Endodermal cell (in vitro differentiated cells): Measurements from ENCODE around the gene ALDH3B2. TPM values are rescaled to one million over a fixed set of nuclear protein-coding genes. Genes with fewer than 3 reads are reported as not detected.

Experiments
- DNase-seq: peaks from one replicate; pipeline ENCODE4 v3.0.0-alpha.2; 2017
- H3K27ac ChIP-seq: 2 replicates; pipeline ENCODE4 v1.5.1; 2013; ENCODE audit warnings: mild to moderate bottlenecking, low read depth, low read length, moderate library complexity
- H3K27me3 ChIP-seq: 2 replicates; pipeline ENCODE4 v1.6.1; 2013; ENCODE audit warnings: mild to moderate bottlenecking, low read length, moderate library complexity; ENCODE audit not compliant: insufficient read depth, control insufficient read depth, poor library complexity, severe bottlenecking
- H3K36me3 ChIP-seq: 2 replicates; pipeline ENCODE4 v1.7.0; 2013; ENCODE audit warnings: mild to moderate bottlenecking, low read length, moderate library complexity; ENCODE audit not compliant: control insufficient read depth, insufficient read depth
- H3K4me1 ChIP-seq: one replicate; pipeline ENCODE4 v1.7.0; 2013; ENCODE audit warnings: low read length; ENCODE audit not compliant: control insufficient read depth, insufficient read depth
- H3K4me3 ChIP-seq: 2 replicates; pipeline ENCODE4 v1.5.1; 2013; ENCODE audit warnings: mild to moderate bottlenecking, low read length, moderate library complexity
- H3K9ac ChIP-seq: 2 replicates; pipeline ENCODE4 v1.6.1; 2013; ENCODE audit warnings: mild to moderate bottlenecking, low read length, moderate library complexity; ENCODE audit not compliant: poor library complexity, severe bottlenecking; ENCODE audit errors: extremely low read depth
- H3K9me3 ChIP-seq: 2 replicates; pipeline ENCODE4 v1.6.1; 2013; ENCODE audit warnings: mild to moderate bottlenecking, low read length, moderate library complexity; ENCODE audit not compliant: control insufficient read depth
- H3K27ac Mint-ChIP-seq: 2 replicates; pipeline ENCODE4 v1.8.0; 2020; ENCODE audit warnings: mixed read lengths
- H3K27me3 Mint-ChIP-seq: 2 replicates; pipeline ENCODE4 v1.8.0; 2021; ENCODE audit warnings: mild to moderate bottlenecking, mixed read lengths; ENCODE audit not compliant: insufficient read depth
- H3K36me3 Mint-ChIP-seq: 2 replicates; pipeline ENCODE4 v1.8.0; 2020; ENCODE audit warnings: low read depth, mixed read lengths
- H3K4me1 Mint-ChIP-seq: 2 replicates; pipeline ENCODE4 v1.8.0; 2020; ENCODE audit warnings: mixed read lengths
- H3K4me3 Mint-ChIP-seq: 2 replicates; pipeline ENCODE4 v1.8.0; 2020; ENCODE audit warnings: mild to moderate bottlenecking, moderate library complexity, mixed read lengths
- H3K9me3 Mint-ChIP-seq: 2 replicates; pipeline ENCODE4 v1.8.0; 2020; ENCODE audit warnings: mild to moderate bottlenecking, mixed read lengths
- CTCF ChIP-seq: fragments of 200-600 bp; sonication (generic); conservative IDR thresholded peaks from 2 replicates; pipeline ENCODE4 v1.5.0; 2021; ENCODE audit warnings: antibody characterized with exemption, mild to moderate bottlenecking
- WGBS, 2 experiments: methylation state at CpG; one replicate each; pipeline versions ENCODE4 v1.1.5 to v1.1.7; 2013; ENCODE audit warnings: missing lambda C conversion rate in 2 of 2, mixed read lengths in 1 of 2; ENCODE audit not compliant: insufficient coverage in 1 of 2, insufficient read length in 1 of 2; 5-methylcytosine and 5-hydroxymethylcytosine counted together
- total RNA-seq, 2 donors: library from RNA; stranded (reverse); fragmentation: NEBNext Ultra II Directional in 1 of 2; extraction: Animal tissue kit (Norgen Biotek cat#: 25700) in 1 of 2; gene quantifications; 2 replicates in 1 of 2; 3 replicates in 1 of 2; pipeline ENCODE4 v1.2.1, GENCODE V29; 2021

Gene ALDH3B2
- total RNA-seq, 2 donors from 2014 or later = not detected

GRCh38 chr11:67695606-67696005 is 21.2 kb upstream of the ALDH3B2 start:
- DNase-seq = no peak
- TF ChIP-seq CTCF = no peak
- Histone ChIP-seq H3K4me3 (no peak overlapping the region), H3K36me3 (no peaks in the 10 kb centered on the region), H3K4me1 (no peaks in the 10 kb centered on the region), H3K27me3 (no peaks in the 10 kb centered on the region), H3K9me3 (peaks cover 28% of the 10 kb centered on the region), H3K9ac (no peak overlapping the region), H3K27ac (no peak overlapping the region)
- H3K27me3 Mint-ChIP-seq = no peaks in the 10 kb centered on the region
- WGBS, 2 experiments = 92 to 94% methylated on average over 11 to 12 of the region's 12 CpGs
- no peak overlapping the region for H3K27ac Mint-ChIP-seq
- no peak overlapping the region for H3K4me3 Mint-ChIP-seq
- H3K9me3 Mint-ChIP-seq = peaks cover 48% of the 10 kb centered on the region
- no peaks in the 10 kb centered on the region for H3K4me1 Mint-ChIP-seq
- no peaks in the 10 kb centered on the region for H3K36me3 Mint-ChIP-seq

GRCh38 chr11:67694875-67695555 is 20.6 kb upstream of the ALDH3B2 start:
- no peaks in the 10 kb centered on the region for H3K36me3 ChIP-seq
- H3K9me3 ChIP-seq = peaks cover 28% of the 10 kb centered on the region
- no peaks in the 10 kb centered on the region for H3K27me3 Mint-ChIP-seq
- TF ChIP-seq CTCF = no peak
- H3K27ac Mint-ChIP-seq = no peak overlapping the region
- H3K27ac ChIP-seq = no peak overlapping the region
- no peak overlapping the region for H3K4me3 ChIP-seq
- H3K27me3 ChIP-seq = no peaks in the 10 kb centered on the region
- no peaks in the 10 kb centered on the region for H3K36me3 Mint-ChIP-seq
- WGBS, 2 experiments = 86 to 92% methylated on average over 25 to 28 of the region's 28 CpGs
- H3K9me3 Mint-ChIP-seq = peaks cover 42% of the 10 kb centered on the region
- H3K4me1 ChIP-seq = no peaks in the 10 kb centered on the region
- no peak overlapping the region for H3K4me3 Mint-ChIP-seq
- H3K4me1 Mint-ChIP-seq = no peaks in the 10 kb centered on the region
- no peak overlapping the region for H3K9ac ChIP-seq
- DNase-seq = no peak

- H3K27ac Mint-ChIP-seq = no peak overlapping the region
- Histone ChIP-seq H3K4me3 (no peak overlapping the region), H3K9me3 (peaks cover 7% of the 10 kb centered on the region), H3K27me3 (no peaks in the 10 kb centered on the region), H3K9ac (no peak overlapping the region), H3K36me3 (no peaks in the 10 kb centered on the region), H3K4me1 (no peaks in the 10 kb centered on the region), H3K27ac (no peak overlapping the region)
- peaks cover 10% of the 10 kb centered on the region for H3K9me3 Mint-ChIP-seq
- H3K4me3 Mint-ChIP-seq = no peak overlapping the region
- H3K36me3 Mint-ChIP-seq = no peaks in the 10 kb centered on the region
- H3K4me1 Mint-ChIP-seq = no peaks in the 10 kb centered on the region
- no peak for DNase-seq
- WGBS, 2 experiments = 0% methylated on average over 1 of the region's 2 CpGs
- H3K27me3 Mint-ChIP-seq = no peaks in the 10 kb centered on the region
- TF ChIP-seq CTCF = peak; percentile 52
These were observed 16.7 kb upstream of the ALDH3B2 start for GRCh38 chr11:67691149-67691548.
